GM23248 (cell line): ENCODE data around the gene NHS.

ENCODE experiments used
- EZH2 ChIP-seq: fragments of 200-600 bp; sonication (generic); IDR thresholded peaks from 2 replicates; pipeline ENCODE4 v1.6.1; 2018; ENCODE audit warnings: antibody characterized with exemption, mild to moderate bottlenecking; ENCODE audit not compliant: insufficient read depth, poor library complexity, severe bottlenecking
- EZH2phosphoT487 ChIP-seq: fragments of 200-600 bp; sonication (generic); IDR thresholded peaks from 2 replicates; pipeline ENCODE4 v1.6.1; 2018; ENCODE audit warnings: antibody characterized with exemption, moderate library complexity, mild to moderate bottlenecking, low read depth; ENCODE audit not compliant: insufficient read depth

- TF ChIP-seq EZH2 = no peak
- no peak for TF ChIP-seq EZH2phosphoT487
Measured at GRCh38 chrX:17637235-17637634, 262.2 kb downstream of the NHS start.
